Thyroid gland (tissue), 4 donors: ENCODE results near the gene SLC10A7. TPM values are rescaled to one million over a fixed set of nuclear protein-coding genes. Genes with fewer than 3 reads are reported as not detected.

Experiments used
- DNase-seq, 2 donors: peaks; one replicate each; pipeline ENCODE4 v3.0.0-alpha.2; 2019
- H3K27ac ChIP-seq, 3 donors: fragments of 200-600 bp; sonication (generic); 1 replicate in 2 of 3; 2 replicates in 1 of 3; pipeline ENCODE4 v1.5.1; 2016 to 2019; ENCODE audit warnings: mild to moderate bottlenecking in 1 of 3, moderate library complexity in 1 of 3
- H3K27me3 ChIP-seq: fragments of 200-600 bp; sonication (generic); one replicate; pipeline ENCODE4 v1.5.1; 2019
- H3K36me3 ChIP-seq, 2 donors: fragments of 200-600 bp; sonication (generic); one replicate each; pipeline ENCODE4 v1.5.1; 2016 to 2019
- H3K4me1 ChIP-seq, 2 donors: fragments of 200-600 bp; sonication (generic); one replicate each; pipeline ENCODE4 v1.5.1; 2017 to 2019
- H3K4me3 ChIP-seq, 3 donors: fragments of 200-600 bp; sonication (generic); replicated peaks in 1 of 3; 1 replicate in 2 of 3; 2 replicates in 1 of 3; pipeline ENCODE4 v1.5.1; 2016; ENCODE audit warnings: mild to moderate bottlenecking in 1 of 3
- H3K9me3 ChIP-seq: fragments of 200-600 bp; sonication (generic); one replicate; pipeline ENCODE4 v1.5.1; 2017
- CTCF ChIP-seq, 6 experiments: fragments of 200-600 bp in 3 of 6; fragments of 450-650 bp in 3 of 6; sonication (generic) in 3 of 6; IDR thresholded peaks; one replicate each; pipeline ENCODE4 v1.5.1; 2016 to 2019; ENCODE audit warnings: antibody characterized with exemption in 6 of 6, mild to moderate bottlenecking in 2 of 6, inconsistent platforms in 1 of 6, moderate library complexity in 1 of 6
- POLR2A ChIP-seq, 2 donors: fragments of 450-650 bp; IDR thresholded peaks; one replicate each; pipeline ENCODE4 v1.6.1; 2017; ENCODE audit warnings: antibody characterized with exemption in 2 of 2, mild to moderate bottlenecking in 2 of 2, moderate library complexity in 1 of 2
- WGBS, 2 donors: methylation state at CpG; one replicate each; pipeline ENCODE4 v1.1.5; 2017; 5-methylcytosine and 5-hydroxymethylcytosine counted together
- intact Hi-C: fragments of 100-400 bp; cut with DNase I; formaldehyde crosslinking; loops from one replicate; pipeline ENCODE4 v1.15.1; 2023
- total RNA-seq, 4 donors: library from RNA; depleted of rRNA; stranded (reverse); fragments of >200 nt; gene quantifications; one replicate each; pipeline ENCODE4 v1.2.3, GENCODE V29; 2016

SLC10A7 gene
- total RNA-seq, result 10 to 100 TPM; 16.7 to 29.9 (median 23.1) TPM

DNA sequence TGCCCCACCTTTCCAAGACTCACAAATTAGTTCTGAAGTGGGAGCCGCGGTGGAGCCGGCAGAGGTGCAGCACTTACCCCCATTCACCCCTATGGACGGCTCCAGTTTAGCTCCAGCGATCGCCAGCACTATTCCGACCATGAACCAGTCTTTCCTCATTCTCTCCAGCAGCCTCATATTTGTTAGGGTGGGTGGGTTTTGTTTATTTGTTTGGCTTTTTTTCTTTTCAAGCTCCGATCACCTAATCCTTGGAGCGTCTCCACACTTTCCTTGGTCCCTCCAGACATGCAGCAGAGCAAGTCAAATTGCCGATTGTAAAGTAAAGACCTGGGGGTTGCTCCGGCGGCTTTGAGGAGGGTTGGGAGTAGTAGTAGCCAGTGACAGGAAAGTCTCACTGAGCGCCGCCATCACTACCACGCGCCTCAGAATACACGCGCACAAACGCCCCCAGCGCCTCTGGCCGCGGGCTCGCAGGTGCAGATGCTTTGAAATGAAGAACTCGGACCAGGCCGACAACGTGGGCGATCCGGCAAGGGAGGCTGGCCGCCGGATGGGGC, at the start of gene SLC10A7:
TSS of gene SLC10A7 (minus strand) at position 400 of the 557 bp plus-strand sequence. CDS start at position 177, 223 bp downstream.
- H3K27me3 ChIP-seq, result no peaks in the 10 kb centered on the region
- DNase-seq, result peak; percentile 71 to 72
- H3K9me3 ChIP-seq, result no peaks in the 10 kb centered on the region
- intact Hi-C loops, result no loop called here
- 0% methylated on average over 18 to 30 of the region's 30 CpGs for WGBS, 2 donors
- peaks cover 10 to 18% of the 10 kb centered on the region in 2 donors for H3K4me1 ChIP-seq
- H3K4me3 ChIP-seq, result peak within 1 kb of the TSS; percentile 80 to 99 (median 85)
- peak within 1 kb of the TSS; percentile 19 to 81 (median 71) for H3K27ac ChIP-seq
- TF ChIP-seq CTCF (IDR thresholded peaks at IDR 0.05) (no peak), POLR2A (IDR thresholded peaks at IDR 0.05) (no peak)
- H3K36me3 ChIP-seq, result no peaks in the 10 kb centered on the region

GRCh38 chr4:146567396-146567795, 45.7 kb upstream of the SLC10A7 start:
- H3K4me3 ChIP-seq, result no peak overlapping the region
- 56 to 63% methylated on average over 2 of the region's 2 CpGs for WGBS, 2 donors
- no peaks in the 10 kb centered on the region for H3K27me3 ChIP-seq
- H3K9me3 ChIP-seq, result no peaks in the 10 kb centered on the region
- intact Hi-C loops, result no loop called here
- TF ChIP-seq POLR2A (IDR thresholded peaks at IDR 0.05) (no peak), CTCF (IDR thresholded peaks at IDR 0.05) (no peak)
- H3K4me1 ChIP-seq, result no peaks in the 10 kb centered on the region
- no peak for DNase-seq
- no peak overlapping the region for H3K27ac ChIP-seq
- H3K36me3 ChIP-seq, result no peaks in the 10 kb centered on the region

- TF ChIP-seq CTCF (IDR thresholded peaks at IDR 0.05) (no peak), POLR2A (IDR thresholded peaks at IDR 0.05) (no peak)
- H3K36me3 ChIP-seq, result no peaks in the 10 kb centered on the region
- no peaks in the 10 kb centered on the region for H3K4me1 ChIP-seq
- H3K27ac ChIP-seq, result no peak overlapping the region
- WGBS, 2 donors, result 55 to 57% methylated on average over 3 of the region's 3 CpGs
- H3K9me3 ChIP-seq, result no peaks in the 10 kb centered on the region
- no peak overlapping the region for H3K4me3 ChIP-seq
- H3K27me3 ChIP-seq, result no peaks in the 10 kb centered on the region
- intact Hi-C loops, result no loop called here
- DNase-seq, result no peak
Observed at GRCh38 chr4:146564492-146564891, 42.8 kb upstream of the SLC10A7 start.

GRCh38 chr4:146550161-146550560, 28.4 kb upstream of the SLC10A7 start:
- intact Hi-C loops, result no loop called here
- WGBS, 2 donors, result 60 to 71% methylated on average over 3 of the region's 3 CpGs
- no peak for DNase-seq

More at GRCh38 chr4:146550161-146550560, 28.4 kb upstream of the SLC10A7 start:
- Histone ChIP-seq H3K4me3 (no peak overlapping the region), H3K36me3 (no peaks in the 10 kb centered on the region), H3K9me3 (no peaks in the 10 kb centered on the region), H3K4me1 (no peaks in the 10 kb centered on the region), H3K27me3 (no peaks in the 10 kb centered on the region), H3K27ac (no peak overlapping the region)
- TF ChIP-seq POLR2A (IDR thresholded peaks at IDR 0.05), result no peak
- TF ChIP-seq CTCF (IDR thresholded peaks at IDR 0.05), result no peak
